GM12865 (cell line): Measurements from ENCODE around the gene ZFPL1.

Experiments
- DNase-seq: peaks from one replicate; pipeline ENCODE4 v3.0.0; 2010; ENCODE audit warnings: low read depth
- H3K4me3 ChIP-seq: 2 replicates; pipeline ENCODE4 v1.5.1; 2011; ENCODE audit warnings: mild to moderate bottlenecking, low read depth, low read length, control low read depth
- CTCF ChIP-seq: IDR thresholded peaks from 2 replicates; pipeline ENCODE4 v1.5.1; 2011; ENCODE audit warnings: low read length, control low read depth, low read depth, inconsistent platforms; ENCODE audit not compliant: insufficient read depth; ENCODE audit errors: missing control alignments

Gene ZFPL1

GRCh38 chr11:65132238-65132987 is 48.4 kb downstream of the ZFPL1 start:
- TF ChIP-seq CTCF, result no peak
- H3K4me3 ChIP-seq, result peak overlapping the region; percentile 78
- DNase-seq, result peak; percentile 82

- TF ChIP-seq CTCF, result no peak
- peak; percentile 85 for DNase-seq
- peak overlapping the region; percentile 78 for H3K4me3 ChIP-seq
These were observed 49.1 kb downstream of the ZFPL1 start for GRCh38 chr11:65132988-65133700.

- peak overlapping the region; percentile 78 for H3K4me3 ChIP-seq
- no peak for DNase-seq
- no peak for TF ChIP-seq CTCF
These were observed 49.7 kb downstream of the ZFPL1 start for GRCh38 chr11:65133724-65134123.

GRCh38 chr11:65134240-65134951 is 50.4 kb downstream of the ZFPL1 start, which contains the start of gene SYVN1:
TSS of gene SYVN1 (minus strand) at chr11:65134519. CDS start at chr11:65133601, 918 bp downstream.
- no peak for TF ChIP-seq CTCF
- peak within 1 kb of the TSS; percentile 78 for H3K4me3 ChIP-seq

GRCh38 chr11:65134952-65135632 is 51.1 kb downstream of the ZFPL1 start:
- H3K4me3 ChIP-seq, result peak overlapping the region; percentile 78
- peak; percentile 97 for DNase-seq
- TF ChIP-seq CTCF, result no peak

More at GRCh38 chr11:65134240-65134951, 50.4 kb downstream of the ZFPL1 start, which contains the start of gene SYVN1:
- DNase-seq, result peak; percentile 94

- H3K4me3 ChIP-seq, result peak overlapping the region; percentile 78
- no peak for TF ChIP-seq CTCF
- DNase-seq, result no peak
These were observed 51.7 kb downstream of the ZFPL1 start for GRCh38 chr11:65135633-65136145.
